GM12891 (cell line): ENCODE results near the gene YARS1.

Source experiments
- POLR2A ChIP-seq: IDR thresholded peaks from 2 replicates; pipeline ENCODE4 v1.6.1; 2011; ENCODE audit warnings: low read depth, low read length, control low read depth
- SPI1 ChIP-seq: IDR thresholded peaks from 2 replicates; pipeline ENCODE4 v1.6.1; 2011; ENCODE audit warnings: low read depth, low read length, control low read depth

DNA sequence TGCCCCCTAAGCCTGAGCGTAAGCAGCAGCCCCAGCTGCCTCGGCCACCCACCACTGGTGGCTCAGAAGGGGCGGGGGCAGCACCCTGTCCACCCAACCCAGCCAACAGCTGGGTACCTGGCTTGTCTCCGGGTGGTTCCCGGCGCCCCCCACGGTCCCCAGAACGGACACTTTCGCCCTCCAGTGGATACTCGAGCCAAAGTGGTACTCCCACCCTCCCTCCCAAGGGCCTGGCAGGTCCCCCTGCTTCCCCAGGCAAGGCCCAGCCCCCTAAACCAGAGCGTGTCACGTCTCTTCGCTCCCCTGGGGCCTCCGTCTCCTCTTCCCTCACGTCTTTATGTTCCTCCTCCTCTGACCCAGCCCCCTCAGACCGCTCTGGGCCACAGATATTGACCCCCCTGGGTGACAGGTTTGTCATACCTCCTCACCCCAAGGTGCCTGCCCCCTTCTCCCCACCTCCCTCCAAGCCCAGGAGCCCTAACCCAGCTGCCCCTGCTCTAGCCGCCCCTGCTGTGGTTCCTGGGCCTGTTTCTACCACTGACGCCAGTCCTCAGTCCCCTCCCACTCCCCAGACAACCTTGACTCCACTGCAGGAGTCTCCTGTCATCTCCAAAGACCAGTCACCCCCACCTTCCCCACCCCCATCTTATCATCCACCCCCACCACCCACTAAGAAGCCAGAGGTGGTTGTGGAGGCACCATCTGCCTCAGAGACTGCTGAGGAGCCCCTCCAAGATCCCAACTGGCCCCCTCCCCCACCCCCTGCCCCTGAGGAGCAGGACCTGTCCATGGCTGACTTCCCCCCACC lies 46.2 kb downstream of the YARS1 start:
- no peak for TF ChIP-seq SPI1
- no peak for TF ChIP-seq POLR2A
